Activated naive CD4-positive, alpha-beta T cell treated with anti-CD3 and anti-CD28 coated beads, Interleukin-2, amount 10 ng/mL, durations not matched to agents 7 days and 5 days (primary cell): Measurements from ENCODE around the gene FADS2.

ENCODE experiments used
- CTCF ChIA-PET: fragments of 350-600 bp; sonication (Branson Sonifier 250); formaldehyde crosslinking; loops from one replicate; lab custom pipeline; 2021; ENCODE audit warnings: antibody characterized with exemption; lab: Charles Lee
- DNase-seq: peaks from one replicate; pipeline ENCODE4 v3.0.0-alpha.2; 2020
- H3K27ac Mint-ChIP-seq: one replicate; pipeline ENCODE4 v1.8.0; 2021; ENCODE audit warnings: mild to moderate bottlenecking, moderate library complexity, mixed read lengths
- H3K27me3 Mint-ChIP-seq: one replicate; pipeline ENCODE4 v1.8.0; 2021; ENCODE audit warnings: mild to moderate bottlenecking, mixed read lengths
- H3K36me3 Mint-ChIP-seq: one replicate; pipeline ENCODE4 v1.8.0; 2021; ENCODE audit warnings: mixed read lengths
- H3K4me1 Mint-ChIP-seq: one replicate; pipeline ENCODE4 v1.8.0; 2021; ENCODE audit warnings: mixed read lengths
- H3K4me3 Mint-ChIP-seq: one replicate; pipeline ENCODE4 v1.8.0; 2021; ENCODE audit warnings: mild to moderate bottlenecking, moderate library complexity, mixed read lengths
- H3K9me3 Mint-ChIP-seq: one replicate; pipeline ENCODE4 v1.8.0; 2021; ENCODE audit warnings: mixed read lengths

FADS2 gene

GRCh38 chr11:61827571-61828378, at the start of gene FADS2:
FADS2 (plus strand) TSS chr11:61828300; CDS start chr11:61828391, 91 bp downstream.
- H3K36me3 Mint-ChIP-seq: peaks cover 33% of the 10 kb centered on the region
- peak; percentile 96 for DNase-seq
- H3K4me3 Mint-ChIP-seq: peak within 1 kb of the TSS; percentile 89
- H3K27ac Mint-ChIP-seq: peak within 1 kb of the TSS; percentile 93
- H3K4me1 Mint-ChIP-seq: peaks cover 51% of the 10 kb centered on the region
- H3K27me3 Mint-ChIP-seq: peaks cover 46% of the 10 kb centered on the region
- H3K9me3 Mint-ChIP-seq: no peaks in the 10 kb centered on the region
- CTCF ChIA-PET: interaction anchor here (1.8 to 2.7 kb wide), 2 partner anchors 9 to 12 kb away, joined by 4 to 20 read pairs; partner anchors contain the start of gene FADS1

- H3K36me3 Mint-ChIP-seq: no peaks in the 10 kb centered on the region
- no peak for DNase-seq
- peaks cover 37% of the 10 kb centered on the region for H3K27me3 Mint-ChIP-seq
- peaks cover 22% of the 10 kb centered on the region for H3K4me1 Mint-ChIP-seq
- CTCF ChIA-PET: interaction anchor here (1.2 to 1.5 kb wide), 2 partner anchors 11 to 31 kb away, joined by 3 to 5 read pairs; no protein-coding TSS in a partner anchor
- no peaks in the 10 kb centered on the region for H3K9me3 Mint-ChIP-seq
- H3K27ac Mint-ChIP-seq: no peak overlapping the region
- H3K4me3 Mint-ChIP-seq: peak overlapping the region; percentile 18
These were observed 49.7 kb upstream of the FADS2 start for GRCh38 chr11:61778357-61778886.

- no peak for DNase-seq
- CTCF ChIA-PET: interaction anchor here (0.8 to 1.5 kb wide), 6 partner anchors 9 to 329 kb away, joined by 3 to 5 read pairs (median 4); no protein-coding TSS in a partner anchor
- Mint-ChIP-seq H3K4me3 (no peak overlapping the region), H3K27ac (no peak overlapping the region), H3K27me3 (peaks cover 37% of the 10 kb centered on the region), H3K4me1 (peaks cover 22% of the 10 kb centered on the region), H3K9me3 (no peaks in the 10 kb centered on the region), H3K36me3 (no peaks in the 10 kb centered on the region)
These were observed 49.0 kb upstream of the FADS2 start for GRCh38 chr11:61778920-61779650.

- Mint-ChIP-seq H3K36me3 (peaks cover 1% of the 10 kb centered on the region), H3K4me3 (no peak overlapping the region), H3K27ac (no peak overlapping the region), H3K27me3 (peaks cover 37% of the 10 kb centered on the region), H3K9me3 (no peaks in the 10 kb centered on the region), H3K4me1 (peaks cover 17% of the 10 kb centered on the region)
- CTCF ChIA-PET: interaction anchor here (0.8 to 1.9 kb wide), 7 partner anchors 8 to 328 kb away, joined by 3 to 7 read pairs (median 4); no protein-coding TSS in a partner anchor
- no peak for DNase-seq
These were observed 48.2 kb upstream of the FADS2 start for GRCh38 chr11:61779666-61780525.

GRCh38 chr11:61780581-61781162, 47.4 kb upstream of the FADS2 start:
- H3K27me3 Mint-ChIP-seq: peaks cover 32% of the 10 kb centered on the region
- no peak overlapping the region for H3K27ac Mint-ChIP-seq
- CTCF ChIA-PET: interaction anchor here (1.0 to 1.9 kb wide), 3 partner anchors 32 to 327 kb away, joined by 3 to 7 read pairs (median 3); no protein-coding TSS in a partner anchor
- peaks cover 5% of the 10 kb centered on the region for H3K36me3 Mint-ChIP-seq
- no peak for DNase-seq
- no peak overlapping the region for H3K4me3 Mint-ChIP-seq
- peaks cover 17% of the 10 kb centered on the region for H3K4me1 Mint-ChIP-seq
- no peaks in the 10 kb centered on the region for H3K9me3 Mint-ChIP-seq

DNA sequence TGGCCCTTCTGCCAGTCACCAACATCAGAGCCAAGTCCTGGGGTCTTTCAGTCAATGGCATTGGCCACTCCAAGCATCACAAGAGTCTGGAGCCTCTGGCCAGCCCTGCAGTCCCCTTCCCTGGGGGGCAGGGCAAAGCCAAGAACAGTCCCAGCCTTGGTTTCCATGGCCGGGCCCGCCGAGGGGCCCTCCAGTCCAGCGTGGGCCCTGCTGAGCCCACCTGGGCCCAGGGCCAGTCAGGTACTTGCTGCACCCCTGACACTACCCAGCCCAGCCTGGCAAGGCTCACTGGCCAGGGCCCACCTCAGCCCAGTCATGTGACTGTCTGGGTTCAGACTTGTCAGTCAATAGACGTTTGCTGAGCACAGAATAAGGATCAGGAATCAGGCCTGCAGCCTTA, 46.5 kb upstream of the FADS2 start:
- Mint-ChIP-seq H3K36me3 (peaks cover 6% of the 10 kb centered on the region), H3K4me3 (no peak overlapping the region), H3K27ac (no peak overlapping the region), H3K27me3 (peaks cover 27% of the 10 kb centered on the region), H3K4me1 (peaks cover 13% of the 10 kb centered on the region), H3K9me3 (no peaks in the 10 kb centered on the region)
- no peak for DNase-seq
- CTCF ChIA-PET: interaction anchor here (1.9 kb wide), 1 partner anchor 34 kb away, joined by 7 read pairs; no protein-coding TSS in a partner anchor

DNA sequence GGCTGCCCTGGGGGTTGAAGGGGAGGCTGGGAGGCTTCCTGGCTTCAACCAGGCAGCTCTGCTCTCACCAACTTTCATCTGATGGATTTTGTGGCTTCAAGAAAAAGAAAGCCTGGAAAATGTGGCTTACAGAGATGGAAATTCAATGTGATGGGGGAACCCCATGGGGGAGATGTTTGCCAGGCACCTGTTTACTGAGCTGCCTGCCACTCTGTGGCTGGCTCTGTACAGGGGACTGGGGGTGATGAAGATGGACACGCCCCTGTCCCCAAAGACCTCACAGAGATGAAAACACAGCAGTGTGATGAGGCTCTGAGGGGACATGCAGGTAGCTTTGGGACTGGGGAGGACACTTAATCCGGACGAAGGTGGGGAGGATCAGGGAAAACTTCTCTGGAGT, 45.8 kb upstream of the FADS2 start:
- Mint-ChIP-seq H3K4me1 (peaks cover 6% of the 10 kb centered on the region), H3K27ac (no peak overlapping the region), H3K27me3 (peaks cover 22% of the 10 kb centered on the region), H3K36me3 (peaks cover 7% of the 10 kb centered on the region), H3K9me3 (no peaks in the 10 kb centered on the region), H3K4me3 (no peak overlapping the region)
- CTCF ChIA-PET: interaction anchor here (1.0 to 1.1 kb wide), 2 partner anchors 15 to 35 kb away, joined by 4 to 5 read pairs; no protein-coding TSS in a partner anchor
- no peak for DNase-seq

DNA sequence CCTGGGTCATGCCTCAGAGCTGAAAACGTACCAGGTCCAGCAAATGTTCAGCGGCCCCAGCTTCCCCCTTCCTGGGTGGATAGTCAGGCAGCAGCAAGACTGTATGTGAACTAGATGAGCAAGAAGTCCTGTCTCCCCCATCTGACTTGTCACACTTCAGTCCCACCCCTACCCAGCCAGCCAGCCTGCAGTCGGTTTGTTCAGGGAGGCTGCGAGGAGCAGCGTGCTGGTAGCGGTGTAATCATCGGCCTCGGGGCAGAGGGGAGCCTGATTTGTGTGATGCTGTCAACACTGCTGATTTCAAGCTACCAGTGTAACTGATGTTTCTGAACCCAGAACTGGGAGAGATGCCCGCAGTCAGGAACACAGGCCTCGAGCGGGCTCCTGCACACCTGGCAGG, 45.3 kb upstream of the FADS2 start:
- Mint-ChIP-seq H3K27ac (no peak overlapping the region), H3K36me3 (peaks cover 10% of the 10 kb centered on the region), H3K4me1 (peaks cover 3% of the 10 kb centered on the region), H3K9me3 (no peaks in the 10 kb centered on the region), H3K27me3 (peaks cover 17% of the 10 kb centered on the region), H3K4me3 (no peak overlapping the region)
- no peak for DNase-seq
- CTCF ChIA-PET: interaction anchor here (1.0 to 1.1 kb wide), 2 partner anchors 14 to 35 kb away, joined by 4 to 5 read pairs; no protein-coding TSS in a partner anchor

DNA sequence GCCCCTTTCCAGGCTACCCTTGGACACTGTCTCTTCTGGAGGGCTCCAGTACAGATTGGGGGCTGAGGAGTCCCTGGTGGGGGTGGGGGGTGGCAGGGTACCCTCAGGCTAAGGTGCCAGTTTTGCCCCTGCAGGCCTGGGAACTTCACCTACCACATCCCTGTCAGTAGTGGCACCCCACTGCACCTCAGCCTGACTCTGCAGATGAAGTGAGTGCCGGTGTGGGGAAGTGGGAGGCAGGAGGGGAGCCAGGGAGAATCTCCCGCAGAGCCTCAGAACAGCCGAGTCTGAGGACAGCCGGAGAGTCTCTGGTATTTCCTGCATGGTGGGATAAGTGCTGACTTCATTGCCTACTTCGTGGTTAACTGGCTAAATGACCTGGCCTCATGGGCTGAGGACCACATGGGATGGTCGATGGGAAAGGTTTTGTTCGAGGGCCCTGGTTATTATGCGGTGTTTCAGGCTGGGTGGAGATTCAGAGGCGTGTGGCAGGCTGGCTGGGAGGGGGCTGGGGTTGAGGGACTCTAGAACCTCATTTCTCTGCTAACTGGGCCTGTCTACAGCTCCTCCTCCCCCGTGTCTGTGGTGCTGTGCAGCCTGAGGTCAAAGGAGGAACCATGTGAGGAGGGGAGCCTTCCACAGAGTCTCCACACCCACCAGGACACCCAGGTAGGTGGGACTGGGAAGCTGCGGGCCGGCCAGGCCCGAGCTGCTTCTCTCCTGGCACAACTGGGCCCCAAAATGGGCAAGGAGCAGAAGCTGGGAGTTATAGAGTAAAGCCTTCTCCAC, 44.2 kb upstream of the FADS2 start:
- Mint-ChIP-seq H3K27ac (no peak overlapping the region), H3K27me3 (peaks cover 7% of the 10 kb centered on the region), H3K36me3 (peaks cover 16% of the 10 kb centered on the region), H3K9me3 (no peaks in the 10 kb centered on the region), H3K4me3 (no peak overlapping the region), H3K4me1 (no peaks in the 10 kb centered on the region)
- DNase-seq: no peak
- CTCF ChIA-PET: interaction anchor here (0.9 kb wide), 1 partner anchor 13 kb away, joined by 3 read pairs; no protein-coding TSS in a partner anchor

DNA sequence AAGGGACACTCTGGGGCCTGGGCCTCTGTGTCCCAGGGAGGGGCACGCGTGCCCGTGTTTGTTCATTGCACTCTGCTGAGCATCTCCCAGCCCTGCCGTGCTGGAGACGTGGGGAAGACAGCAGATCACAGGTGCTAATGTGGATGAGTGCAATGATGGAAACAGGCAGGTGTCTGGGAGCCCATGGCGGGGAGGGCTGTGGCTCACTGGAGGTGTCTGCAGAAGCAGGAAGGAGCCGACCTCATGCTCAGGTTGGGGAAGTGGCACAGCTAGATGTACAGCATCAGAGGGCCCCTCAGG, 43.6 kb upstream of the FADS2 start:
- no peak for DNase-seq
- H3K27ac Mint-ChIP-seq: no peak overlapping the region
- H3K27me3 Mint-ChIP-seq: peaks cover 3% of the 10 kb centered on the region
- H3K9me3 Mint-ChIP-seq: no peaks in the 10 kb centered on the region
- H3K4me3 Mint-ChIP-seq: no peak overlapping the region
- peaks cover 2% of the 10 kb centered on the region for H3K4me1 Mint-ChIP-seq
- H3K36me3 Mint-ChIP-seq: peaks cover 19% of the 10 kb centered on the region
- CTCF ChIA-PET: interaction anchor here (0.9 kb wide), 1 partner anchor 13 kb away, joined by 3 read pairs; no protein-coding TSS in a partner anchor

DNA sequence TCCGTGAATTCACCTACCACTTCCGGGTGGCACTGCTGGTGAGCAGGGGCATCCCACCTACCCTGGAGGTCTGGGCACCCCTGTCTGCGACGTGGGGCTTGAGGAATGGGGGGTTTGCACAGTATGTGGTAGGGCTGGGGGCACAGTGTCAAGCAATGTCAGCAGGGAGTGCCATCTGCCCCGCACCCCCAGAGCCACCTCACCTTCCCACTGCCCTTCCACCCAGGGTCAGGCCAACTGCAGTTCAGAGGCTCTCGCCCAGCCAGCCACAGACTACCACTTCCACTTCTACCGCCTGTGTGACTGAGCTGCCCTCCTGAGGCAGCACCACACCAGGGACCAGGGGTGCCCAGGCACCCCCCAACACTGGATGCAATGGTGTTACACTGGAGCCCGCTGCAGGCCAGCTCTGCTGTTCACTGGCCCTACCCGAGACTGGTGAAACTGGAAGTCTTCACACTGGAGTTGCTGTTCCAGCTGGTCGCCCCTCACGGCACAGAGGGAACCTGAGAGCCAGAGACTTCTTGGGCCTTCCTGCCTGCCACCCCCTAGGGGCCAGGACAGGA, 42.2 kb upstream of the FADS2 start:
- Mint-ChIP-seq H3K36me3 (peaks cover 27% of the 10 kb centered on the region), H3K27me3 (no peaks in the 10 kb centered on the region), H3K4me3 (no peak overlapping the region), H3K27ac (no peak overlapping the region), H3K4me1 (peaks cover 13% of the 10 kb centered on the region), H3K9me3 (no peaks in the 10 kb centered on the region)
- no peak for DNase-seq
- CTCF ChIA-PET: interaction anchor here (4.4 kb wide), 1 partner anchor 38 kb away, joined by 27 read pairs; no protein-coding TSS in a partner anchor

GRCh38 chr11:61787928-61788491, 40.1 kb upstream of the FADS2 start:
- H3K36me3 Mint-ChIP-seq: peaks cover 34% of the 10 kb centered on the region
- H3K4me1 Mint-ChIP-seq: peaks cover 25% of the 10 kb centered on the region
- H3K27ac Mint-ChIP-seq: no peak overlapping the region
- no peak overlapping the region for H3K4me3 Mint-ChIP-seq
- DNase-seq: peak; percentile 41
- CTCF ChIA-PET: interaction anchor here (0.6 to 4.4 kb wide), 9 partner anchors 8 to 147 kb away, joined by 3 to 27 read pairs (median 6); no protein-coding TSS in a partner anchor
- no peaks in the 10 kb centered on the region for H3K27me3 Mint-ChIP-seq
- H3K9me3 Mint-ChIP-seq: no peaks in the 10 kb centered on the region
